NCI-H2227 (cell line): ENCODE data around the gene MUC4.

ENCODE experiments used
- DNase-seq: peaks from one replicate; lab custom pipeline; 2025; ENCODE audit not compliant: unreplicated experiment; lab: John Stamatoyannopoulos, UW

The MUC4 gene

GRCh38 chr3:195704433-195704999 lies 107.2 kb downstream of the MUC4 start:
- no peak for DNase-seq

- DNase-seq: no peak
Observed at GRCh38 chr3:195703776-195704175, 108.0 kb downstream of the MUC4 start.

GRCh38 chr3:195701042-195701915 lies 110.5 kb downstream of the MUC4 start:
- DNase-seq: no peak

- DNase-seq: no peak
Observed at GRCh38 chr3:195700319-195700718, 111.4 kb downstream of the MUC4 start.

GRCh38 chr3:195699860-195700259 lies 111.9 kb downstream of the MUC4 start:
- no peak for DNase-seq

GRCh38 chr3:195699388-195699771 lies 112.3 kb downstream of the MUC4 start:
- DNase-seq: no peak

GRCh38 chr3:195698647-195699387 lies 112.9 kb downstream of the MUC4 start:
- DNase-seq: no peak

- no peak for DNase-seq
Observed at GRCh38 chr3:195698325-195698646, 113.4 kb downstream of the MUC4 start.

GRCh38 chr3:195697582-195698324 lies 114.0 kb downstream of the MUC4 start:
- DNase-seq: no peak
